ENCODE measurements around the gene FARS2.

DNA sequence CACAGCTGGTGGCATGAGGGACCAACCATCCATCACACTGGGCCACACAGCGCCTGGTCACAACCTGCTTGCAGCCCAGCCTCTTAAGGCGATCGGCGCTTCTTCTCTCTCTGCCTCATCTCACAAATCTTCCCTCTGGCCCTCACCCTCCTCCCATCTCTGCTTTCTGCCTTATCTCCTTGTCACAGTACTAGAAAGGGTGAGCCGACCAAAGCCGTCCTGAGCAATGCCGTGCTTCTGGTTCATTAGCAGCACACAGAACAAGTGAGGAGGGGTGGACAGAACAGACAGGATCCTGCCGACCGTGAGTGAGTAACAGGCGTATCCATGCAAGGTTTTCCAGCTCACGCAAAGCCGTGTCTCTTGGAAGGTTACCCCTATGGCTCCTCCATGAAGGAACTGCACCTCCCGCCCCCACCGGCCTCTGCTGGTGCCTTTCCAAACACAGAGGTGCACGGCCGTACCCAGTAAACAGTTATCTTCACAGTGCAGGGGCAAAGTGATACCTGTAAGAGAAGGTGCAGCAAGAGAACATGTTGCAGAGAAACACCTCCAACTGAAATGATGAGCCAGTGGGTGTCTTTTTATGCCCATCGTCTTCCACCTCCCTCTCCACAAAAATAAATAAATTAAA lies 331.7 kb downstream of the FARS2 start:
- TF ChIP-seq SP1 (IDR thresholded peaks at IDR 0.05): no peak
- no peak for TF ChIP-seq FOXA1 (IDR thresholded peaks at IDR 0.05)
- TF ChIP-seq BHLHE40 (IDR thresholded peaks at IDR 0.05; ENCODE audit: borderline replicate concordance): no peak
- no peak for TF ChIP-seq TARDBP (IDR thresholded peaks at IDR 0.05)
- TF ChIP-seq HDGF (IDR thresholded peaks at IDR 0.05; ENCODE audit: borderline replicate concordance): no peak
- TF ChIP-seq ZNF384 (IDR thresholded peaks at IDR 0.05): no peak
- TF ChIP-seq FOXM1 (IDR thresholded peaks at IDR 0.05; ENCODE audit: borderline replicate concordance): no peak
- TF ChIP-seq LEF1 (IDR thresholded peaks at IDR 0.05; ENCODE audit: borderline replicate concordance): no peak
- TF ChIP-seq ARNT (IDR thresholded peaks at IDR 0.05): no peak
- no peak for TF ChIP-seq NFRKB (IDR thresholded peaks at IDR 0.05)
- TF ChIP-seq CTBP1 (IDR thresholded peaks at IDR 0.05; ENCODE audit: borderline replicate concordance): no peak
- no peak for TF ChIP-seq SUZ12 (IDR thresholded peaks at IDR 0.05)
